Neural progenitor cell (in vitro differentiated cells): Measurements from ENCODE around the gene PER2.

ENCODE experiments used
- CTCF ChIP-seq: fragments of 200-600 bp; sonication (generic); IDR thresholded peaks from 2 replicates; pipeline ENCODE4 v1.5.1; 2017; ENCODE audit warnings: antibody characterized with exemption, mild to moderate bottlenecking
- EZH2phosphoT487 ChIP-seq: fragments of 200-600 bp; sonication (generic); IDR thresholded peaks from 2 replicates; pipeline ENCODE4 v1.6.1; 2017; ENCODE audit warnings: antibody characterized with exemption

- no peak for TF ChIP-seq CTCF
- TF ChIP-seq EZH2phosphoT487, result no peak
Measured at GRCh38 chr2:238272156-238272555, 16.3 kb downstream of the PER2 start.
